ENCODE data around the gene C12orf43.

C12orf43 gene

GRCh38 chr12:121013715-121014114, 2.6 kb downstream of the C12orf43 start:
- H3K4me3 ChIP-seq, result no peak overlapping the region
- intact Hi-C loops (cut with DNase I; ENCODE audit: low total_unique reads), result no loop called here
- H3K36me3 ChIP-seq, result peaks cover 21 to 44% (median 31%) of the 10 kb centered on the region in 3 donors
- DNase-seq, result no peak
- H3K4me1 ChIP-seq, result peaks cover 0 to 6% (median 5%) of the 10 kb centered on the region in 4 donors
- no peak overlapping the region for H3K27ac ChIP-seq
- H3K27me3 ChIP-seq, result no peaks in the 10 kb centered on the region
- H3K9me3 ChIP-seq, result no peaks in the 10 kb centered on the region
- no peak for TF ChIP-seq CTCF (IDR thresholded peaks at IDR 0.05)

GRCh38 chr12:121011820-121012219, 4.5 kb downstream of the C12orf43 start:
- intact Hi-C loops (cut with DNase I; ENCODE audit: low total_unique reads), result no loop called here
- Histone ChIP-seq H3K4me3 (no peak overlapping the region), H3K36me3 (peaks cover 34 to 63% (median 47%) of the 10 kb centered on the region in 3 donors), H3K27me3 (no peaks in the 10 kb centered on the region), H3K4me1 (peaks cover 0 to 6% (median 5%) of the 10 kb centered on the region in 4 donors), H3K27ac (no peak overlapping the region), H3K9me3 (no peaks in the 10 kb centered on the region)
- no peak for DNase-seq
- TF ChIP-seq CTCF (IDR thresholded peaks at IDR 0.05), result no peak

GRCh38 chr12:121010860-121011259, 5.4 kb downstream of the C12orf43 start:
- TF ChIP-seq CTCF (IDR thresholded peaks at IDR 0.05), result no peak
- Histone ChIP-seq H3K4me1 (peaks cover 0 to 6% (median 4%) of the 10 kb centered on the region in 4 donors), H3K36me3 (peaks cover 35 to 73% (median 55%) of the 10 kb centered on the region in 3 donors), H3K27me3 (no peaks in the 10 kb centered on the region), H3K27ac (no peak overlapping the region), H3K4me3 (no peak overlapping the region), H3K9me3 (no peaks in the 10 kb centered on the region)
- no peak for DNase-seq
- intact Hi-C loops (cut with DNase I; ENCODE audit: low total_unique reads), result no loop called here

DNA sequence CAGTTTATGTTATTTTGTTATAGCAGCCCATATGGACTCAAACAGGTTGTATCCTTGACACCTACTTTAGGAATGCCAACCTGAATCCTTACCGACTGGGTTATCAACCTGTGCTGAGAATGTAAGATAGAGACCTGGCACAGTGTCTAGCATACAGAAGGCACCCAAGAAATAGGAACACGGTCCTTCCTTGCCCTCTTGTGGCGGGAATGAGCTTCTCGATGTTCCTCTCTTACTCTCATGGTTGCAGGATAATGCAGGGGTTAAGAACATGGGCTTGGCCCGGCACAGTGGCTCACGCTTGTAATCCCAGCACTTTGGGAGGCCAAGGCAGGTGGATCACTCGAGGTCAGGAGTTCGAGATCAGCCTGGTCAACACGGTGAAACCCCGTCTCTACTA, 6.5 kb downstream of the C12orf43 start:
- Histone ChIP-seq H3K36me3 (peaks cover 36 to 81% (median 62%) of the 10 kb centered on the region in 3 donors), H3K27ac (no peak overlapping the region), H3K27me3 (no peaks in the 10 kb centered on the region), H3K4me1 (no peaks in the 10 kb centered on the region), H3K4me3 (no peak overlapping the region), H3K9me3 (no peaks in the 10 kb centered on the region)
- intact Hi-C loops (cut with DNase I; ENCODE audit: low total_unique reads), result no loop called here
- no peak for TF ChIP-seq CTCF (IDR thresholded peaks at IDR 0.05)
- DNase-seq, result no peak

DNA sequence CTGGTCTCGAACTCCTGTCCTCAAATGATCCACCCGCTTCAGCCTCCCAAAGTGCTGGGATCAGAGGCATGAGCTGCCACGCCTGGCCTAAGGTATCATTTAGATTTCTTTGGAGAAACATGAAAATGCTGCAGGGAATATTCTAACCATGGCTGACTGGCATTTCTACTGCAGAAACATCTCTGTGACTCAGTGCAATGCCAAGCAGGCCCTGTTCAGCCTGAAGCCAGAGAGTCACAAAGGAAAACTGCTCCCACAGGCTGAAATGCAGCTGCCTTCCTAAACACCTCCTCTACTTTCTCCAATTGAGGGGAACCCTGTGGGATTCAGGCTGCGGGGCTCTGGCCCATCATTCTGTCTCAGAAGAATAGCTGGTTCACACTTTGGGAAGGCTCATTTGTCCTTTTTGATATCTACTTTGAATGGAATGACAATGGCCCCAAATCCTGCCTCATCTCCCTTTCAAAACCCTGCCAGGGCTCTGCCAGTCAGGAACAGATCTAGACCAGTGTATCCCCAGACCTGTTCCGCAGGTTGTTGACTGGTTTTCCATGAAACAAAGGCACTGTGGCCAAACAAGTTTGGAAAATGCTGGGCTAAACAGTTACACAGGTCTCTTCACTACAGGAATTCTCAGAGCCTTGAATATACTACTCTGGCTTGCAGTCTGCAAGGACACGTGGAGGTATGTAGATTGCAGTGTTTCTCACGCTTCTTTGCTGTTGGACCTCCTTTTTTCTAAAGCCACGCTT, 7.8 kb downstream of the C12orf43 start:
- no peak for DNase-seq
- intact Hi-C loops (cut with DNase I; ENCODE audit: low total_unique reads), result no loop called here
- no peak for TF ChIP-seq CTCF (IDR thresholded peaks at IDR 0.05)
- Histone ChIP-seq H3K4me3 (no peak overlapping the region), H3K27me3 (no peaks in the 10 kb centered on the region), H3K9me3 (no peaks in the 10 kb centered on the region), H3K4me1 (no peaks in the 10 kb centered on the region), H3K36me3 (peaks cover 48 to 87% (median 73%) of the 10 kb centered on the region in 3 donors), H3K27ac (no peak overlapping the region)

Data from tibial artery (tissue), 4 donors.